GM11168 (cell line): Measurements from ENCODE around the gene DDX55.
"Not testable (repeated sequence)": the region's sequence is repeated elsewhere in the genome, so short reads cannot be mapped to it uniquely, and the experiment has no call there.

Experiments
- in situ Hi-C: fragments of 300-500 bp; cut with MboI; formaldehyde crosslinking; loops from one replicate; pipeline ENCODE4 v1.12.0; 2022; ENCODE audit warnings: low sequenced_read_pairs; ENCODE audit not compliant: unreplicated experiment

Gene DDX55

GRCh38 chr12:123603495-123603894 lies 1.6 kb downstream of the DDX55 start:
- in situ Hi-C loops = not testable (repeated sequence)

GRCh38 chr12:123607756-123608155 lies 5.9 kb downstream of the DDX55 start:
- in situ Hi-C loops = no loop called here

- in situ Hi-C loops = no loop called here
Measured at GRCh38 chr12:123608182-123608581, 6.3 kb downstream of the DDX55 start.

GRCh38 chr12:123614110-123614509 lies 12.2 kb downstream of the DDX55 start:
- in situ Hi-C loops = no loop called here

- in situ Hi-C loops = no loop called here
Measured at GRCh38 chr12:123614531-123614930, 12.6 kb downstream of the DDX55 start.

GRCh38 chr12:123617144-123617543 lies 15.2 kb downstream of the DDX55 start:
- in situ Hi-C loops = no loop called here

GRCh38 chr12:123617580-123617979 lies 15.7 kb downstream of the DDX55 start:
- in situ Hi-C loops = no loop called here

GRCh38 chr12:123621101-123621500 lies 19.2 kb downstream of the DDX55 start:
- in situ Hi-C loops = no loop called here

- in situ Hi-C loops = no loop called here
Measured at GRCh38 chr12:123621619-123622530, 20.0 kb downstream of the DDX55 start.

- in situ Hi-C loops = loop anchor here (25.0 kb wide), 1 partner anchor 354 kb away; no protein-coding TSS in a partner anchor
Measured at GRCh38 chr12:123633379-123634141, 31.7 kb downstream of the DDX55 start, which contains the start of the genes EIF2B1 and GTF2H3. TSS of gene EIF2B1 (minus strand) at chr12:123633686. CDS start at chr12:123633557, 129 bp downstream. TSS of gene GTF2H3 (plus strand) at chr12:123633829. CDS start at chr12:123633860, 31 bp downstream.

GRCh38 chr12:123634142-123634561 lies 32.3 kb downstream of the DDX55 start:
- in situ Hi-C loops = loop anchor here (25.0 kb wide), 1 partner anchor 353 kb away; no protein-coding TSS in a partner anchor

- in situ Hi-C loops = loop anchor here (25.0 kb wide), 1 partner anchor 343 kb away; no protein-coding TSS in a partner anchor
Measured at GRCh38 chr12:123643911-123644310, 42.0 kb downstream of the DDX55 start.

GRCh38 chr12:123645380-123645779 lies 43.5 kb downstream of the DDX55 start:
- in situ Hi-C loops = loop anchor here (25.0 kb wide), 1 partner anchor 342 kb away; no protein-coding TSS in a partner anchor

GRCh38 chr12:123645878-123646277 lies 44.0 kb downstream of the DDX55 start:
- in situ Hi-C loops = loop anchor here (25.0 kb wide), 1 partner anchor 341 kb away; no protein-coding TSS in a partner anchor

GRCh38 chr12:123648401-123648800 lies 46.5 kb downstream of the DDX55 start:
- in situ Hi-C loops = loop anchor here (25.0 kb wide), 1 partner anchor 339 kb away; no protein-coding TSS in a partner anchor

GRCh38 chr12:123654129-123654701 lies 52.3 kb downstream of the DDX55 start:
- in situ Hi-C loops = no loop called here

GRCh38 chr12:123655420-123655819 lies 53.5 kb downstream of the DDX55 start:
- in situ Hi-C loops = no loop called here

GRCh38 chr12:123656392-123656791 lies 54.5 kb downstream of the DDX55 start:
- in situ Hi-C loops = no loop called here

GRCh38 chr12:123657211-123657610 lies 55.3 kb downstream of the DDX55 start:
- in situ Hi-C loops = no loop called here
